ENCODE measurements around the gene HOXC12.

DNA sequence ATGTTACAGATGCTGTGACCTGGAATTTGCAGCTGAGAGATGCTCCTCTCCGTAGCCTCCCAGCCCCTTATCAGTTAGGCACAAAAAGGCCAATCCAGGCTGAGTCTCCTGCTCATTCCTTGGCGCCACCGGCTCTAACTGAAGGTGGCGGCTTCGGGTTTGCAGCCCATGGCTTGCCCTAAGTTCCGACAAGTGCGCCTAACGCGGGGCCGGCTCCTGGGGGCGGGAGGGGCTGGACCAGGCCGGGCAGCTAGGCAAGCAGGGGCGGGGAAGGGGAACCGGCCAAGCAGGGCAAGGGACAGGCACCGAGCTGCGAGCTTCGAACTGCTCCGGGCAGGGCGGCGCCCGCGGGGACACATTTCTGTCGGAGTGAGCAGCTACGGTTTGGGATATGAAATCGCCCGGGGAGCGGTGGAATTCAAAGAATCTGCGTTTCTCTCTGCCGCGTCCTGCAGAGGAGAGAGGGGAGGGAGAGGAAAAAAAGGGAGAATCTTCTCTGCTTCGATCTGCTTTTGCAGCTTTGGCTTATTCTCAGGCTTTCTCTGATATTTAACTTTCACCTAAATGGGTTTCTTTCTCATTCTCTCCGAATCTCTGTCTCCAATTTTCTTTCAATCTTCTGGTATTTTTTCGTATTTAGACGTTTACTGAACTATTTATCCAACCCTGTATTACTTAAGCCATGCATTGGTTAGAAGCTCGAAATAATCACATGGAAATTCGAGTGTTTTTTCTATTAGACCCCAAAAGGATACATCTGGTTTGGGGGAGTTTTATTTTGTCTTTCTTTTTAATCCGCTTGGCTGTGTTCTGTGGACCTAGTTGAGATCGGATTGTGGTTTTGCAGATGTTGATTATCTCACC, 1.6 kb upstream of the HOXC12 start:
- TF ChIP-seq BRCA1 (IDR thresholded peaks at IDR 0.05; ENCODE audit: low read depth, low read length) (no peak), RFX5 (IDR thresholded peaks at IDR 0.05; ENCODE audit: borderline replicate concordance, low read depth, low read length) (no peak)
- TF ChIP-seq, protein P1, sequence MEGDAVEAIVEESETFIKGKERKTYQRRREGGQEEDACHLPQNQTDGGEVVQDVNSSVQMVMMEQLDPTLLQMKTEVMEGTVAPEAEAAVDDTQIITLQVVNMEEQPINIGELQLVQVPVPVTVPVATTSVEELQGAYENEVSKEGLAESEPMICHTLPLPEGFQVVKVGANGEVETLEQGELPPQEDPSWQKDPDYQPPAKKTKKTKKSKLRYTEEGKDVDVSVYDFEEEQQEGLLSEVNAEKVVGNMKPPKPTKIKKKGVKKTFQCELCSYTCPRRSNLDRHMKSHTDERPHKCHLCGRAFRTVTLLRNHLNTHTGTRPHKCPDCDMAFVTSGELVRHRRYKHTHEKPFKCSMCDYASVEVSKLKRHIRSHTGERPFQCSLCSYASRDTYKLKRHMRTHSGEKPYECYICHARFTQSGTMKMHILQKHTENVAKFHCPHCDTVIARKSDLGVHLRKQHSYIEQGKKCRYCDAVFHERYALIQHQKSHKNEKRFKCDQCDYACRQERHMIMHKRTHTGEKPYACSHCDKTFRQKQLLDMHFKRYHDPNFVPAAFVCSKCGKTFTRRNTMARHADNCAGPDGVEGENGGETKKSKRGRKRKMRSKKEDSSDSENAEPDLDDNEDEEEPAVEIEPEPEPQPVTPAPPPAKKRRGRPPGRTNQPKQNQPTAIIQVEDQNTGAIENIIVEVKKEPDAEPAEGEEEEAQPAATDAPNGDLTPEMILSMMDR (IDR thresholded peaks at IDR 0.05; ENCODE audit: control extremely low read depth in 1 of 3, insufficient read depth in 1 of 3, low read depth in 1 of 3, low read length in 3 of 3): no peak

Data from H1 (cell line).